HK-2 (cell line): ENCODE data around the gene NKD1.

Experiments
- DNase-seq: peaks from one replicate; pipeline ENCODE4 v3.0.0-alpha.2; 2018; ENCODE audit not compliant: unreplicated experiment

Gene NKD1

DNA sequence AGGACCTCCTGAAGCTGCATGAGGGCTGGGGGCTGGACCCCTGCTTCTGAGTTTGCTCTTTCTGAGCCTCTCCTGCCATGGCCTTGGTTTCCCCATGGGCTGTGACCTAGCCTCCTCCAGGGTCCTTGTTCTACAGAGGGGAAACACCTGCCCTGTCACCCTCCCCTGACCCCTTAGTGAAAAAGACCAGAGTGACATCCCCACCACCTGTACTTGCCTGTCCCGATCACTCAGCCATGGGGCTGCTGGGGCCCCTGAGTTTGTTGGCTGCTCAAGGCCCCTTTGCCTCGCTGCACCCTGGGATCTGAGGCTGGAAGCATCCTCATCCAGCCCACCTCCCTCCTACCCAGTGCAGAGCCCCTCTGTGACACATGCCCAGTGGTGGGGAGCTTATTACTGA is 146.0 kb downstream of the NKD1 start:
- no peak for DNase-seq

DNA sequence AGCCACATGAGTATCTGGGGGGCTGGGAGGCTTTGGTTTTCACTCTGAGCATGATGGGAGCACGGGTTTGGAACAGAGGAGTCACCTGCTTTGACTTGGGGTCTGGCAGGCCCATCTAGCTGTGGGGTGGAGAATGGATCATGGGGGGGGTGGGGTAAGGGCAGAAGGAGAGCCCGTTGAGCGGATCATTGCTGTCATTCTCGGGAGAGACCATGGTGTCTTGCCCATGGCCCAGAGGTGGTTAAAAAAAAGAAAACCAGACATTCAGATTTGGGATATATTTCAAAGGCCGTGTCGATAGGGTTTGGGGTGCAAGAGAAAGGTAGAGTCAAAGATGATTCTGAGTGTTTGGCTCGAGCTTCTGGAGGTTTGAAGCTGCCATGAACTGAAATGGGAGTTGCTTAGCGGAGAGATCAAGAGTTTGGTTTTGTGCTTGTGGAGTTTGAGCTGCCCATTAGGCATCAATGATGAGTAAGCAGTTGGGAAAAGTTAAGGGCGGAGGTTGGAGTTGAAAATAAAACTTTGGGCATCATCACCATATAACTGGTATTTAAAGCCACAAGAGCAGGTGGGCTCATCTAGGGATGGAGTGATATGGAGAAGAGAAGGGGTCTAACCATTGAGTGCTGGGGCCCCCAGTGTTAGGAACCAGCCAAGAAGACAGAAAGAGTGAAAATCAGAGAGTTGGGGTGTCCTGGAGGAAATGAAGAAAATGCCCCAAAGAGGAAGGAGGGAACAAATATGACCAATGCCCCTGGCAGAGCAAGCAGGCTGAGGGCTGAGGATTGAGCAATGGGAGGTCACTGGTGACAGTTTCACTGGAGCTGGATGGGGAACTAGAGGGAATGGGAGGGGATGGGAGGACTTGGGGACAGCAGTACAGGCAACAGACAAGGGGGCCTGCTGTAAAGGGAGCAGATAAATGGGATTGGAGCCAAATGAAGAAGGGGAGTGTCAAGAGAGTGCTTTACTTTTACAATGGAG is 147.1 kb downstream of the NKD1 start:
- no peak for DNase-seq

DNA sequence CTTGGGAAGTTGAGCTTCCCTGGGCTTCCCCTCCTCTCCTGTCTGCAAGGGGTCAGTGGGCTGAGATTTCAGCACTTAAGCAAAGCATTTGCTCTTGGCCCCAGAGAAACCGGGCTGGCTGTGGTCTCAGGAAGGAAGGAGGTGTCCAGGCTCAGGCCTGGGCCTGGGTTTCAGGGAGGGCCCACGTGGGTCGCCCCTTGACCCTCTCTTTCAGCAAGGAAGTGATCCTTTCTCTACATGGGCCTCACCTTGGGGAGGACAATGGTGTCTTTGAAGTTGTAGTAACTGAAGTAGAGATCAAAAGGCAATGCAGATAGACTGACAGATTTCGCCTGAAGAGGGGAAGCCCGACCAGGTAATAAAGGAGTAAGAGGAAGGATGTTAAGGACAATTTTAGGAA is 147.9 kb downstream of the NKD1 start:
- no peak for DNase-seq

DNA sequence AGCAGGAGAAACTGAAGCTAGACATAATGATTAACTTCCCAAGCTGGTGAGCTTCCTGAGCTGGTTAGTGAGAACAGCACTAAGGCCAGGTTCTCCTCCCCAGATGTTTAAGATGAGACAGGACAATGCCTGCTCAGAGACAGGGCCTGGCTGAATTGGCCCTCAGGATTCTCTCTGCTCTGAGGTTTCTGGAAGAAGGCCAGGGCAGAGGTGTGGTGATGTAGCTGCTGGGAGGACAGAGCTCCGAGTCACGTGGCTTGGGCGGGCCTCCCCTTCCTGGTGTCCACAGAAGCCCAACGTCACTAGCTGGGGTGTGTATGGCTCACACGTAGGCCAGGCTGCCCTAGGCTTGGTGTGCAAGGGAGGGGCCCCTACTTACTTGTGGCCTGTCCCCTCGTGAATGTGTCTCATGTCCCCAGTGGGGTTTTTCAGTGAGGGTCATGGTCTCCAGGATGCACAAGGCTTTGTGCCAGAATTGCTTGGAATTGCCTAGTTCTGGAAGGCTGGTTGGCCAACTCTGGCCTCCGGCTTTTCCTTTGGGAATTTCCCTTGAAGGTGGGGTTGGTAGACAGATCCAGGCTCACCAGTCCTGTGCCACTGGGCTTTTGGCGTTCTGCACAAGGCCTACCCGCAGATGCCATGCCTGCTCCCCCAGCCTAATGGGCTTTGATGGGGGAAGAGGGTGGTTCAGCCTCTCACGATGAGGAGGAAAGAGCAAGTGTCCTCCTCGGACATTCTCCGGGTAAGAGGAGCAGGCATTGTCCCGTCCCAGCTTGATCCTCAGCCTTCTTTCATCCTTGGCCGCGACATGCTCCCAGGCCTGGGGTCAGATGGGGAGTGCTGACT is 148.6 kb downstream of the NKD1 start:
- peak; percentile 65 for DNase-seq

DNA sequence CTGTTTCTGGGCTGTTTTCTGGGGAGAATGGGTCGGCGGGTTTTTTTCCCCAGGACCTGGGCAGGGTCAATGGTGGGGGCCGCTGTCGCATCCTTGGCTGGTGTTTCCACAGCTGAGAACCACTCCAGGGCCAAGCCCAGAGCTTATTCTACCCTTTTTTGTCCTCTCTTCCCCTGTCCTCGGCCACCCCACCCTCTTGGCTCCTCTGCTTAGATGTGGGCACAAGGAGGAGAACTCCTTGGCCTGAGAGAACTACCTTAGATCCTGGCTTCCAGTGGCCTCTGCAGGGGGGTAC is 149.2 kb downstream of the NKD1 start:
- no peak for DNase-seq

DNA sequence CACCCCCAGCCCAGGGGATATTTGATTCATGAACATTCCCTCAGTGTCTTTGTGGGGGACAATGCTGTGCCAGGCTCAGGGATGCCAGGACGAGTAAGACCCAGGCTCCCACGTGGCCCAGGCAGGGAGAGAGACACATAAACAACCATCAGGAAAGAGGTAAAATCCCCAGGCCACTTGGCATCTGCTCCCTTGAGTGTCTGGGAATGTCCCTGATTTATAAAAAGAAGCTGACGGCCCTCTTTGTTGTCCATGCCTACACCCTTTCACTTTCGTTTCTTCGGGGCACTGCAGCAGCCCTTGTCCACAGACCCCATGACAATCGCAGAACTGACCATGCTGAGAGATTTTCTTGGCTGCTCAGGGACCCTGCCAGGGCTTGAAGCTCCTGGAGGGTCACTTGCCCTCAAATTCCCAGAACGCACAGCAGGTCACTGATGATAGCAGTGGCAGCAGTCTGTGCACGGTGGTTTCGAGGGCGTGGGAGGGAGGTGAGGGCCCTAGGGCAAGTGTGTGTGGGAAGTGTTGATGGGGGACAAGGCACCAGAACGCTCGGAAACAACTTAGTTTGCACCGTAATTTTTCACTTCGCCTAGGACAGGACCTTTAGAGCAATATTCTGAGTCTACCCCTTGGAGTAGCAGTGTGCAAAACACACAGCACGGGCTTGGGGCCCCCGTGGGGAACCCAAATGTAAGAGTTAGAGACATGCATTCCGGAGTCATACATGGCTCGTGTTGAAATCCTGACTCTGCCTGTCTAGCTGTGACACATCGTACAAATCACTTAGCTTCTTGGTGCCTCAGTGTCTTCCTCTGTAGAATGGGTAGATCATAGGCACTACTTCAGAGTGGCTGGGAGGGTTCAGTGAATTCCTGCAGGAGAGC is 149.9 kb downstream of the NKD1 start:
- DNase-seq, result no peak
